HS-5 (cell line): ENCODE data around the gene EOLA1.
"Not testable (repeated sequence)": the region's sequence is repeated elsewhere in the genome, so short reads cannot be mapped to it uniquely, and the experiment has no call there.

Experiments
- DNase-seq: peaks from one replicate; pipeline ENCODE4 v3.0.0-alpha.2; 2012; ENCODE audit warnings: low read depth

EOLA1 gene

GRCh38 chrX:149513825-149514428 lies 26.9 kb upstream of the EOLA1 start:
- no peak for DNase-seq

GRCh38 chrX:149515954-149516602 lies 24.7 kb upstream of the EOLA1 start:
- DNase-seq = no peak

- no peak for DNase-seq
Observed at GRCh38 chrX:149516604-149517003, 24.2 kb upstream of the EOLA1 start.

- no peak for DNase-seq
Observed at GRCh38 chrX:149517308-149517707, 23.5 kb upstream of the EOLA1 start.

GRCh38 chrX:149518236-149518635 lies 22.6 kb upstream of the EOLA1 start:
- no peak for DNase-seq

GRCh38 chrX:149520636-149521277 lies 20.1 kb upstream of the EOLA1 start:
- DNase-seq = not testable (repeated sequence)

- DNase-seq = no peak
Observed at GRCh38 chrX:149521438-149521837, 19.4 kb upstream of the EOLA1 start.

- DNase-seq = no peak
Observed at GRCh38 chrX:149522916-149523315, 17.9 kb upstream of the EOLA1 start.

GRCh38 chrX:149525389-149525788 lies 15.4 kb upstream of the EOLA1 start:
- not testable (repeated sequence) for DNase-seq

- not testable (repeated sequence) for DNase-seq
Observed at GRCh38 chrX:149525903-149526302, 14.9 kb upstream of the EOLA1 start.

GRCh38 chrX:149526318-149527033 lies 14.3 kb upstream of the EOLA1 start:
- DNase-seq = not testable (repeated sequence)

GRCh38 chrX:149527705-149528104 lies 13.1 kb upstream of the EOLA1 start:
- DNase-seq = no peak

GRCh38 chrX:149528381-149528780 lies 12.4 kb upstream of the EOLA1 start:
- no peak for DNase-seq

- DNase-seq = no peak
Observed at GRCh38 chrX:149531599-149531998, 9.2 kb upstream of the EOLA1 start.

- DNase-seq = not testable (repeated sequence)
Observed at GRCh38 chrX:149532868-149533267, 7.9 kb upstream of the EOLA1 start.

GRCh38 chrX:149533999-149534398 lies 6.8 kb upstream of the EOLA1 start:
- DNase-seq = not testable (repeated sequence)

- DNase-seq = not testable (repeated sequence)
Observed at GRCh38 chrX:149534926-149535602, 5.7 kb upstream of the EOLA1 start.

- not testable (repeated sequence) for DNase-seq
Observed at GRCh38 chrX:149537474-149537873, 3.3 kb upstream of the EOLA1 start.

- DNase-seq = peak; percentile 61
Observed at GRCh38 chrX:149539283-149540130, 1.3 kb upstream of the EOLA1 start.

- DNase-seq = no peak
Observed at GRCh38 chrX:149540131-149540620, 636 bp upstream of the EOLA1 start.

- DNase-seq = no peak
Observed at GRCh38 chrX:149541521-149542047, 772 bp downstream of the EOLA1 start.
